GM23248 (cell line): ENCODE measurements around the gene ARG1.

Experiments used
- EZH2 ChIP-seq: fragments of 200-600 bp; sonication (generic); IDR thresholded peaks from 2 replicates; pipeline ENCODE4 v1.6.1; 2018; ENCODE audit warnings: antibody characterized with exemption, mild to moderate bottlenecking; ENCODE audit not compliant: insufficient read depth, poor library complexity, severe bottlenecking
- EZH2phosphoT487 ChIP-seq: fragments of 200-600 bp; sonication (generic); IDR thresholded peaks from 2 replicates; pipeline ENCODE4 v1.6.1; 2018; ENCODE audit warnings: antibody characterized with exemption, moderate library complexity, mild to moderate bottlenecking, low read depth; ENCODE audit not compliant: insufficient read depth

GRCh38 chr6:131594074-131594473, 21.0 kb downstream of the ARG1 start:
- TF ChIP-seq EZH2 (no peak), EZH2phosphoT487 (no peak)
